ENCODE data around the gene ACD. TPM values are rescaled to one million over a fixed set of nuclear protein-coding genes. Genes with fewer than 3 reads are reported as not detected.

ACD gene
- total and polyA plus RNA-seq, 10 donors: 16.9 to 31.7 (median 24.0) TPM

- Histone ChIP-seq H3K36me3 (peaks cover 0 to 68% (median 41%) of the 10 kb centered on the region in 6 donors), H3K27ac (no peak overlapping the region), H3K9me3 (no peaks in the 10 kb centered on the region), H3K4me3 (no peak overlapping the region), H3K27me3 (replicated peaks in 1 of 7) (peaks cover 0 to 78% (median 6%) of the 10 kb centered on the region in 7 donors), H3K4me1 (peaks cover 8 to 64% (median 25%) of the 10 kb centered on the region in 6 donors)
- intact Hi-C loops (cut with DNase I; ENCODE audit: low total_unique reads): no loop called here
- DNase-seq: no peak
- 84 to 92% (median 88%) methylated on average over 6 to 13 of the region's 13 CpGs for WGBS, 5 donors
- no peak for TF ChIP-seq CTCF (IDR thresholded peaks at IDR 0.05 in 8 of 11, conservative IDR thresholded peaks at IDR 0.05 in 3 of 11)
- TF ChIP-seq POLR2AphosphoS5 (IDR thresholded peaks at IDR 0.05): no peak
- TF ChIP-seq POLR2A (IDR thresholded peaks at IDR 0.05): no peak
Observed at GRCh38 chr16:67647681-67648080, 12.4 kb downstream of the ACD start.

DNA sequence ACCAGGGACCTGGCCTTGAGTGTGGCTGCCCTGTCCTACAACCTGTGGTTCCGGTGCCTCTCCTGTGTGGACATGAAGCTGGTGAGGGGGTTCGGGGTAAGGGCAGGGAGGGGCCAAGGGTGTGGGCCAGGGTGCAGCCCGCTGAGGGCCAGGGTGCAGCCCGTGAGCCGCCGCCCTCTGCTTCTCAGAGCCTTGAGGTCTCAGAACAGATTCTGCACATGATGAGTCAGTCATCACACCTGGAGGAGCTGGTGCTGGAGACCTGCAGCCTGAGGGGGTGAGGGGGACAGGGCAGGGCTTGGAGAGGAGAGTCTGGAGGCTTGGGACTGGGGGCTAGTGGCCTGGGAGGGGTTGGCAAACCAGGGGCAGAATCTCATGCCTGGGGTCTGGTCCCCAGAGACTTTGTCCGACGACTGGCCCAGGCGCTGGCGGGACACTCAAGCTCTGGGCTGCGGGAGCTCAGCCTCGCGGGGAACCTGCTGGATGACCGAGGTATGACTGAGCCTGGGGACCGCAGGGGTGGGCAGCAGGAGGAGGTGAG is 12.9 kb downstream of the ACD start:
- H3K27me3 ChIP-seq (replicated peaks in 1 of 7): peaks cover 0 to 73% (median 6%) of the 10 kb centered on the region in 7 donors
- no peak overlapping the region for H3K4me3 ChIP-seq
- intact Hi-C loops (cut with DNase I; ENCODE audit: low total_unique reads): no loop called here
- no peaks in the 10 kb centered on the region for H3K9me3 ChIP-seq
- no peak for DNase-seq
- H3K27ac ChIP-seq: peak overlapping the region in 1 of 8 donors; percentile 95
- H3K4me1 ChIP-seq: peaks cover 8 to 60% (median 25%) of the 10 kb centered on the region in 6 donors
- peaks cover 0 to 64% (median 39%) of the 10 kb centered on the region in 6 donors for H3K36me3 ChIP-seq
- WGBS, 5 donors: 76 to 95% (median 86%) methylated on average over 5 to 15 of the region's 15 CpGs
- TF ChIP-seq POLR2A (IDR thresholded peaks at IDR 0.05) (no peak), CTCF (IDR thresholded peaks at IDR 0.05 in 8 of 11, conservative IDR thresholded peaks at IDR 0.05 in 3 of 11) (no peak), POLR2AphosphoS5 (IDR thresholded peaks at IDR 0.05) (no peak)

- Histone ChIP-seq H3K4me3 (peak overlapping the region; percentile 24 to 77 (median 50)), H3K27ac (peak overlapping the region; percentile 67 to 95 (median 82)), H3K36me3 (peaks cover 0 to 48% (median 26%) of the 10 kb centered on the region in 6 donors), H3K9me3 (no peaks in the 10 kb centered on the region), H3K27me3 (replicated peaks in 1 of 7) (peaks cover 0 to 59% (median 6%) of the 10 kb centered on the region in 7 donors), H3K4me1 (peaks cover 8 to 60% (median 25%) of the 10 kb centered on the region in 6 donors)
- TF ChIP-seq POLR2A (IDR thresholded peaks at IDR 0.05) (no peak), CTCF (IDR thresholded peaks at IDR 0.05 in 8 of 11, conservative IDR thresholded peaks at IDR 0.05 in 3 of 11) (no peak), POLR2AphosphoS5 (IDR thresholded peaks at IDR 0.05) (no peak)
- 58 to 71% (median 64%) methylated on average over 11 to 15 of the region's 15 CpGs for WGBS, 5 donors
- intact Hi-C loops (cut with DNase I; ENCODE audit: low total_unique reads): no loop called here
- DNase-seq: peak; percentile 80
Observed at GRCh38 chr16:67645397-67646121, 14.5 kb downstream of the ACD start.

DNA sequence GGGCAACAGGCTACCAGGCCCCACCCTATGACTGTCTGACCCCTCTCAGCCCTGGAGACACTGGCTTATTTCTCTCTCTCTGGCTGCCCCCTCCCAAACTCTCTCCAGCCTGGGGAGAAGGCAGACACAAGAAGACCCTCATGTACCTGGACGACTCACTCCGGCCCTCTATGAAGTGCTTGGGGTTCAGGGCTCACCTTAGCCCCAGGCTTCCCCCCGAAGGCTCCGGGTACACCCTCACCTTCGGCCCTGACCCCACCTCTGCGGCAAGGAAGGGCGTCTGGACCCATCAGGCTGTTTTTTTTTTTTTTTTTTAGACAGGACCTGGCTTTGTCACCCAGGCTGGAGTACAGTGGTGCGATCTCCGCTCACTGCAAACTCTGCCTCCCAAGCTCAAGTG is 16.0 kb downstream of the ACD start:
- WGBS, 5 donors: 82 to 96% (median 90%) methylated on average over 9 of the region's 9 CpGs
- H3K27me3 ChIP-seq (replicated peaks in 1 of 7): peaks cover 0 to 43% (median 6%) of the 10 kb centered on the region in 7 donors
- H3K36me3 ChIP-seq: peaks cover 0 to 48% (median 24%) of the 10 kb centered on the region in 6 donors
- no peak overlapping the region for H3K4me3 ChIP-seq
- H3K27ac ChIP-seq: no peak overlapping the region
- TF ChIP-seq CTCF (IDR thresholded peaks at IDR 0.05 in 8 of 11, conservative IDR thresholded peaks at IDR 0.05 in 3 of 11): no peak
- no peak for TF ChIP-seq POLR2AphosphoS5 (IDR thresholded peaks at IDR 0.05)
- TF ChIP-seq POLR2A (IDR thresholded peaks at IDR 0.05): no peak
- H3K4me1 ChIP-seq: peaks cover 8 to 50% (median 25%) of the 10 kb centered on the region in 6 donors
- intact Hi-C loops (cut with DNase I; ENCODE audit: low total_unique reads): loop anchor here (5.0 kb wide), 1 partner anchor 97 kb away; no protein-coding TSS in a partner anchor
- DNase-seq: no peak
- H3K9me3 ChIP-seq: no peaks in the 10 kb centered on the region

All from spleen (tissue), 11 donors.